PC-3 (cell line): ENCODE measurements around the gene ATP5PB.

Source experiments
- EZH2 ChIP-seq: fragments of 300-600 bp; sonication (generic); IDR thresholded peaks from one replicate; pipeline ENCODE4 v1.6.1; 2017; ENCODE audit warnings: antibody characterized with exemption, mild to moderate bottlenecking, low read length; ENCODE audit not compliant: unreplicated experiment
- TF ChIP-seq, protein P1 (sequence below): fragments of 300-600 bp; sonication (generic); conservative IDR thresholded peaks from 2 replicates; pipeline ENCODE4 v1.5.1; 2017; ENCODE audit warnings: antibody characterized with exemption, low read depth, mild to moderate bottlenecking, low read length

- TF ChIP-seq, protein P1, sequence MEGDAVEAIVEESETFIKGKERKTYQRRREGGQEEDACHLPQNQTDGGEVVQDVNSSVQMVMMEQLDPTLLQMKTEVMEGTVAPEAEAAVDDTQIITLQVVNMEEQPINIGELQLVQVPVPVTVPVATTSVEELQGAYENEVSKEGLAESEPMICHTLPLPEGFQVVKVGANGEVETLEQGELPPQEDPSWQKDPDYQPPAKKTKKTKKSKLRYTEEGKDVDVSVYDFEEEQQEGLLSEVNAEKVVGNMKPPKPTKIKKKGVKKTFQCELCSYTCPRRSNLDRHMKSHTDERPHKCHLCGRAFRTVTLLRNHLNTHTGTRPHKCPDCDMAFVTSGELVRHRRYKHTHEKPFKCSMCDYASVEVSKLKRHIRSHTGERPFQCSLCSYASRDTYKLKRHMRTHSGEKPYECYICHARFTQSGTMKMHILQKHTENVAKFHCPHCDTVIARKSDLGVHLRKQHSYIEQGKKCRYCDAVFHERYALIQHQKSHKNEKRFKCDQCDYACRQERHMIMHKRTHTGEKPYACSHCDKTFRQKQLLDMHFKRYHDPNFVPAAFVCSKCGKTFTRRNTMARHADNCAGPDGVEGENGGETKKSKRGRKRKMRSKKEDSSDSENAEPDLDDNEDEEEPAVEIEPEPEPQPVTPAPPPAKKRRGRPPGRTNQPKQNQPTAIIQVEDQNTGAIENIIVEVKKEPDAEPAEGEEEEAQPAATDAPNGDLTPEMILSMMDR, result no peak
- TF ChIP-seq EZH2, result no peak
Measured at GRCh38 chr1:111480674-111481073, 31.4 kb downstream of the ATP5PB start.
